Osteocyte (in vitro differentiated cells): Measurements from ENCODE around the gene BRICD5. TPM values are rescaled to one million over a fixed set of nuclear protein-coding genes. Genes with fewer than 3 reads are reported as not detected.

Experiments
- DNase-seq: peaks from one replicate; pipeline ENCODE4 v3.0.0; 2021; ENCODE audit warnings: mixed read lengths; ENCODE audit not compliant: unreplicated experiment; ENCODE audit errors: extremely low spot score
- H3K27ac Mint-ChIP-seq: one replicate; pipeline ENCODE4 v1.8.0; 2021; ENCODE audit warnings: mild to moderate bottlenecking, mixed read lengths; ENCODE audit not compliant: unreplicated experiment
- H3K27me3 Mint-ChIP-seq: one replicate; pipeline ENCODE4 v1.8.0; 2021; ENCODE audit warnings: mixed read lengths; ENCODE audit not compliant: unreplicated experiment
- H3K36me3 Mint-ChIP-seq: one replicate; pipeline ENCODE4 v1.8.0; 2021; ENCODE audit warnings: mixed read lengths; ENCODE audit not compliant: unreplicated experiment
- H3K4me1 Mint-ChIP-seq: one replicate; pipeline ENCODE4 v1.8.0; 2021; ENCODE audit warnings: mixed read lengths; ENCODE audit not compliant: unreplicated experiment
- H3K4me3 Mint-ChIP-seq: one replicate; pipeline ENCODE4 v1.8.0; 2021; ENCODE audit warnings: mild to moderate bottlenecking, moderate library complexity, mixed read lengths; ENCODE audit not compliant: unreplicated experiment
- H3K9me3 Mint-ChIP-seq: one replicate; pipeline ENCODE4 v1.8.0; 2021; ENCODE audit warnings: mixed read lengths; ENCODE audit not compliant: unreplicated experiment
- CTCF ChIP-seq: fragments of 200-600 bp; sonication (generic); IDR thresholded peaks from 2 replicates; pipeline ENCODE4 v1.5.0; 2021; ENCODE audit warnings: antibody characterized with exemption, mild to moderate bottlenecking, moderate library complexity
- total RNA-seq: library from RNA; stranded (reverse); gene quantifications from 2 replicates; pipeline ENCODE4 v1.2.1, GENCODE V29; 2021

BRICD5 gene
- total RNA-seq, 1 donor from 2014 or later = 6.6 TPM

- Mint-ChIP-seq H3K36me3 (peaks cover 23% of the 10 kb centered on the region), H3K4me3 (no peak overlapping the region), H3K4me1 (peaks cover 3% of the 10 kb centered on the region), H3K27me3 (no peaks in the 10 kb centered on the region), H3K9me3 (no peaks in the 10 kb centered on the region), H3K27ac (no peak overlapping the region)
- DNase-seq = no peak
- TF ChIP-seq CTCF = no peak
Measured at GRCh38 chr16:2172688-2173335, 37.9 kb downstream of the BRICD5 start.

GRCh38 chr16:2171601-2172178, 39.0 kb downstream of the BRICD5 start:
- no peak for TF ChIP-seq CTCF
- no peak overlapping the region for H3K4me3 Mint-ChIP-seq
- peaks cover 21% of the 10 kb centered on the region for H3K36me3 Mint-ChIP-seq
- H3K27ac Mint-ChIP-seq = no peak overlapping the region
- no peak for DNase-seq
- H3K27me3 Mint-ChIP-seq = no peaks in the 10 kb centered on the region
- H3K9me3 Mint-ChIP-seq = no peaks in the 10 kb centered on the region
- peaks cover 3% of the 10 kb centered on the region for H3K4me1 Mint-ChIP-seq

- Mint-ChIP-seq H3K4me3 (no peak overlapping the region), H3K27me3 (no peaks in the 10 kb centered on the region), H3K4me1 (peaks cover 3% of the 10 kb centered on the region), H3K9me3 (no peaks in the 10 kb centered on the region), H3K36me3 (peaks cover 19% of the 10 kb centered on the region), H3K27ac (no peak overlapping the region)
- TF ChIP-seq CTCF = no peak
- DNase-seq = no peak
Measured at GRCh38 chr16:2170587-2171435, 39.9 kb downstream of the BRICD5 start.

GRCh38 chr16:2170080-2170479, 40.6 kb downstream of the BRICD5 start:
- Mint-ChIP-seq H3K4me1 (peaks cover 3% of the 10 kb centered on the region), H3K27me3 (no peaks in the 10 kb centered on the region), H3K9me3 (no peaks in the 10 kb centered on the region), H3K27ac (no peak overlapping the region), H3K4me3 (no peak overlapping the region), H3K36me3 (peaks cover 20% of the 10 kb centered on the region)
- TF ChIP-seq CTCF = no peak
- no peak for DNase-seq

GRCh38 chr16:2167068-2167638, 43.5 kb downstream of the BRICD5 start:
- H3K36me3 Mint-ChIP-seq = peaks cover 10% of the 10 kb centered on the region
- H3K9me3 Mint-ChIP-seq = no peaks in the 10 kb centered on the region
- H3K27me3 Mint-ChIP-seq = no peaks in the 10 kb centered on the region
- peaks cover 3% of the 10 kb centered on the region for H3K4me1 Mint-ChIP-seq
- no peak for DNase-seq
- H3K27ac Mint-ChIP-seq = no peak overlapping the region
- TF ChIP-seq CTCF = no peak
- no peak overlapping the region for H3K4me3 Mint-ChIP-seq
